K562 (cell line): ENCODE results near the gene HLA-E. TPM values are rescaled to one million over a fixed set of nuclear protein-coding genes. Genes with fewer than 3 reads are reported as not detected.
A peak's percentile ranks its signal among the peaks of the same experiment; 100 is the strongest.

Experiments used
- BACH1 ChIP-seq: fragments of 200-800 bp; sonication (Bioruptor generic); IDR thresholded peaks from 2 replicates; pipeline ENCODE4 v1.6.1; 2016; ENCODE audit warnings: missing genetic modification characterization, missing compliant biosample characterization
- ESRRA ChIP-seq: fragments of 450-650 bp; IDR thresholded peaks from 2 replicates; pipeline ENCODE4 v1.6.1; 2014; ENCODE audit warnings: low read depth, mild to moderate bottlenecking, moderate library complexity, borderline replicate concordance
- GTF2E2 ChIP-seq: fragments of 200-800 bp; sonication (Bioruptor generic); IDR thresholded peaks from 2 replicates; pipeline ENCODE4 v1.6.1; 2016; ENCODE audit warnings: missing genetic modification characterization, missing compliant biosample characterization
- RBFOX2 ChIP-seq: fragments of 200-400 bp; formaldehyde crosslinking; IDR thresholded peaks from 2 replicates; pipeline ENCODE4 v1.6.1; 2017; ENCODE audit warnings: low read depth, mild to moderate bottlenecking, low read length, moderate library complexity
- RFX7 ChIP-seq: fragments of 250-450 bp; sonication (Bioruptor Pico); IDR thresholded peaks from 2 replicates; pipeline ENCODE4 v1.5.1; 2021; ENCODE audit warnings: mild to moderate bottlenecking
- TAL1 ChIP-seq: fragments of 450-650 bp; IDR thresholded peaks from 2 replicates; pipeline ENCODE4 v1.6.1; 2016; ENCODE audit warnings: mild to moderate bottlenecking
- TCF7 ChIP-seq: sonication (generic); IDR thresholded peaks from 2 replicates; pipeline ENCODE4 v1.6.1; 2016; ENCODE audit warnings: antibody characterized with exemption, borderline replicate concordance
- ZNF583 ChIP-seq: fragments of 250-450 bp; sonication (Bioruptor Pico); IDR thresholded peaks from 2 replicates; pipeline ENCODE4 v1.4.0; 2020
- ZNF778 ChIP-seq: fragments of 450-650 bp; formaldehyde crosslinking; IDR thresholded peaks from 2 replicates; pipeline ENCODE4 v1.4.0; 2020; ENCODE audit warnings: mild to moderate bottlenecking, moderate library complexity
- polyA plus RNA-seq, 8 experiments: library from polyadenylated mRNA; depleted of rRNA in 4 of 8; stranded (reverse) in 5 of 8; unstranded in 3 of 8; fragments of >200 nt; fragmentation: Nextera tagmentation in 2 of 8; fragmentation: Illumina TruSeq in 1 of 8; extraction: Ambion mirVana in 2 of 8; extraction: Trizol in 1 of 8; gene quantifications; 2 replicates each; pipeline versions ENCODE4 v1.2.1 to v1.2.3, GENCODE V29; 2011 to 2014; ENCODE audit warnings: inconsistent platforms in 1 of 8, missing spikeins in 1 of 8
- total RNA-seq, 7 experiments: library from RNA; depleted of rRNA in 6 of 7; stranded (reverse); fragments of >200 nt in 6 of 7; fragmentation: Illumina TruSeq in 2 of 7; extraction: Trizol in 2 of 7; gene quantifications; 2 replicates each; pipeline versions ENCODE4 v1.2.1 to v1.2.3, GENCODE V29; 2011 to 2021; ENCODE audit warnings: low replicate concordance in 1 of 7
- TF ChIP-seq, protein P1 (sequence below): fragments of 450-650 bp; IDR thresholded peaks from 2 replicates; pipeline ENCODE4 v1.7.1; 2018; ENCODE audit warnings: mild to moderate bottlenecking, low read depth; ENCODE audit not compliant: partially characterized antibody
- TF ChIP-seq, protein P2 (sequence below): fragments of 450-650 bp; IDR thresholded peaks from 2 replicates; pipeline ENCODE4 v1.6.1; 2016; ENCODE audit warnings: borderline replicate concordance

Gene HLA-E
- total and polyA plus RNA-seq, 9 of the 15 experiments (the other 6 are each of a cell fraction or from before 2014, with no cell fraction given), result 3.2 to 39.9 (median 26.8) TPM

- 0 out of 2 replicates have a peak, but pooled peaks have one; percentile 20 for TF ChIP-seq ZNF583 (CRISPR knock-in tag)
- TF ChIP-seq ESRRA, result peak; percentile 87; the same call in 1 of the 2 replicates
- TF ChIP-seq, protein P1, sequence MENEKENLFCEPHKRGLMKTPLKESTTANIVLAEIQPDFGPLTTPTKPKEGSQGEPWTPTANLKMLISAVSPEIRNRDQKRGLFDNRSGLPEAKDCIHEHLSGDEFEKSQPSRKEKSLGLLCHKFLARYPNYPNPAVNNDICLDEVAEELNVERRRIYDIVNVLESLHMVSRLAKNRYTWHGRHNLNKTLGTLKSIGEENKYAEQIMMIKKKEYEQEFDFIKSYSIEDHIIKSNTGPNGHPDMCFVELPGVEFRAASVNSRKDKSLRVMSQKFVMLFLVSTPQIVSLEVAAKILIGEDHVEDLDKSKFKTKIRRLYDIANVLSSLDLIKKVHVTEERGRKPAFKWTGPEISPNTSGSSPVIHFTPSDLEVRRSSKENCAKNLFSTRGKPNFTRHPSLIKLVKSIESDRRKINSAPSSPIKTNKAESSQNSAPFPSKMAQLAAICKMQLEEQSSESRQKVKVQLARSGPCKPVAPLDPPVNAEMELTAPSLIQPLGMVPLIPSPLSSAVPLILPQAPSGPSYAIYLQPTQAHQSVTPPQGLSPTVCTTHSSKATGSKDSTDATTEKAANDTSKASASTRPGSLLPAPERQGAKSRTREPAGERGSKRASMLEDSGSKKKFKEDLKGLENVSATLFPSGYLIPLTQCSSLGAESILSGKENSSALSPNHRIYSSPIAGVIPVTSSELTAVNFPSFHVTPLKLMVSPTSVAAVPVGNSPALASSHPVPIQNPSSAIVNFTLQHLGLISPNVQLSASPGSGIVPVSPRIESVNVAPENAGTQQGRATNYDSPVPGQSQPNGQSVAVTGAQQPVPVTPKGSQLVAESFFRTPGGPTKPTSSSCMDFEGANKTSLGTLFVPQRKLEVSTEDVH, result no peak
- no peak for TF ChIP-seq TAL1
- no peak for TF ChIP-seq TCF7
- no peak for TF ChIP-seq GTF2E2 (tag)
- 0 out of 2 replicates have a peak, but pooled peaks have one; percentile 21 for TF ChIP-seq RBFOX2
- no peak for TF ChIP-seq ZNF778 (CRISPR knock-in tag)
- TF ChIP-seq, protein P2, sequence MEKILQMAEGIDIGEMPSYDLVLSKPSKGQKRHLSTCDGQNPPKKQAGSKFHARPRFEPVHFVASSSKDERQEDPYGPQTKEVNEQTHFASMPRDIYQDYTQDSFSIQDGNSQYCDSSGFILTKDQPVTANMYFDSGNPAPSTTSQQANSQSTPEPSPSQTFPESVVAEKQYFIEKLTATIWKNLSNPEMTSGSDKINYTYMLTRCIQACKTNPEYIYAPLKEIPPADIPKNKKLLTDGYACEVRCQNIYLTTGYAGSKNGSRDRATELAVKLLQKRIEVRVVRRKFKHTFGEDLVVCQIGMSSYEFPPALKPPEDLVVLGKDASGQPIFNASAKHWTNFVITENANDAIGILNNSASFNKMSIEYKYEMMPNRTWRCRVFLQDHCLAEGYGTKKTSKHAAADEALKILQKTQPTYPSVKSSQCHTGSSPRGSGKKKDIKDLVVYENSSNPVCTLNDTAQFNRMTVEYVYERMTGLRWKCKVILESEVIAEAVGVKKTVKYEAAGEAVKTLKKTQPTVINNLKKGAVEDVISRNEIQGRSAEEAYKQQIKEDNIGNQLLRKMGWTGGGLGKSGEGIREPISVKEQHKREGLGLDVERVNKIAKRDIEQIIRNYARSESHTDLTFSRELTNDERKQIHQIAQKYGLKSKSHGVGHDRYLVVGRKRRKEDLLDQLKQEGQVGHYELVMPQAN, result no peak
- TF ChIP-seq BACH1 (tag), result no peak
- no peak for TF ChIP-seq RFX7 (CRISPR knock-in tag)
These were observed 25.4 kb upstream of the HLA-E start (continued) for GRCh38 chr6:30463651-30464618.
